Measurements from ENCODE around the gene HECTD3. TPM values are rescaled to one million over a fixed set of nuclear protein-coding genes. Genes with fewer than 3 reads are reported as not detected.

The HECTD3 gene
- 12.2 and 14.4 TPM in 2 replicates for total RNA-seq (2012; rRNA removed)
- 39.5 and 44.1 TPM in 2 replicates for polyA plus RNA-seq (2012; rRNA removed)
- 22.3 and 28.3 TPM in 2 replicates for polyA plus RNA-seq (2012; cell fraction: cytosol; rRNA removed)
- 142 and 150 TPM in 2 replicates for polyA plus RNA-seq (2012; cell fraction: nucleus; rRNA removed; ENCODE audit: low replicate concordance)
- percentile 57 among the genes with signal in this experiment for Bru-seq, nascent RNA
- BruChase-seq, experiment 1, labeled RNA remaining after a 6-hour chase = percentile 70 among the genes with signal in this experiment
- percentile 64 among the genes with signal in this experiment for BruChase-seq, experiment 2, labeled RNA remaining after a 2-hour chase
- long read RNA-seq, transcript HECTD3-202 (21 exons, 3,610 nt) = major isoform, 14 of 35 reads
- long read RNA-seq, partial matches to known transcripts = 9 of 35 reads
- long read RNA-seq, other reads (novel, unspliced or antisense) = 12 of 35 reads

DNA sequence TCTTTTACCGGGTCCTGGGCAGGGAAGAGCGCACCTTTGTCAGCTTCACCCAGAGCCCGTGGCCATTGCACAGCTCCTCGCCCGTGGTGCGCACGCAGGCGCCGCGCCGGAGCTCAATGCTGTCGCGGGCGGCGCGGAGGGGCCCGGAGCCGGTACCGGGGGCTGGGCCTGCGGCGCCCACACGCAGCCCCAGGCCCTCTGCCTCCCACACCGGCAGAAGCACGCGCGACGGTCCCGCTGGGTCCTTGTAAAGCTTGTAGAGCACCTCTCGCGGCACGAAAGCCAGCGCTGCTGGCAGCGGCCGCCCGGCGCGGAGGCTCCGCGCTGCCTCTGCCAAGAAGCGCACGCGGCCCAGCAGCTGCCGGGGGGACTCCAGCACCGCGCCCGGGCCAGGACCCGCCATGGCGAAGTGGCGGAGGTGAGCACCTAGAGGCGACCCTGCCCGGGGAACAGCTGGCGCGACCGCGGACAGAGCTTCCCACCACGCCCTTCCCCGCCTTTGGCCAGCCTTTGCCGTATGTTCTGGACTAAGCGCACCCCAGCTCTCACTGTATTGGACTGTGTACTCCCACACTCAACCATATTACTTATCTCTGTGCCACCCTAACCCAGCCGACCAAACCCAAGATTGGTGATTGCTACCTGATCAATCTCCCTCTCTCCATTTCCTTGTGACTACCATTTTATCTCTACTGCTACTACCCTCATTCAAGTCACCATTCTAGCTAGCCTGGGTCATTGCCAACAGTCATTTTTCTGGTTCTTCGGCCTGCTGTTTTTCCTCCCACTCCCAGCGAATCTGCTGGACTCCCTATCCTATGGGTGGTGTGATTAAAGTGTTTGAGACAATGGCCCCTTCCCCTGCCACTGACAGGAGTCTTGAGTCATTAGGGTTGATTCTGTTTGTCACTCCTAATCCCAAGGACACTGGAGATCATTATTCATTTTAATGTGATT, at the start of gene HECTD3:
Gene HECTD3, minus strand, starts transcription at position 470 of the 957 bp plus-strand sequence. Its CDS starts 67 bp downstream, at position 403.
- Histone ChIP-seq H4K5ac (ENCODE audit: low read depth, low read length) (peak within 1 kb of the TSS; percentile 91), H3K56ac (ENCODE audit: extremely low read depth, insufficient read depth, low read length) (peak within 1 kb of the TSS; percentile 74), H2AK9ac (replicated peaks; ENCODE audit: low read depth, low read length, poor library complexity) (peak within 1 kb of the TSS; percentile 91), H3K27ac (ENCODE audit: insufficient read depth, low read length) (peak within 1 kb of the TSS; percentile 53), H3K4me2 (ENCODE audit: low read depth, low read length) (peak within 1 kb of the TSS; percentile 89), H4K20me1 (ENCODE audit: insufficient read depth, low read length) (peaks cover 9% of the 10 kb centered on the region; the same call in 1 of the 2 replicates), H3K4ac (ENCODE audit: low read depth, low read length) (peak within 1 kb of the TSS; percentile 83), H2BK120ac (ENCODE audit: low read depth, low read length) (peak within 1 kb of the TSS; percentile 84), H4K91ac (ENCODE audit: insufficient read depth, low read depth, low read length) (peak within 1 kb of the TSS; percentile 59), H4K8ac (ENCODE audit: low read depth in 2 of 2, low read length in 2 of 2) (peak within 1 kb of the TSS; percentile 93 to 99), H2BK20ac (ENCODE audit: low read depth, low read length) (peak within 1 kb of the TSS; percentile 83), H2BK15ac (ENCODE audit: low read depth, low read length) (peak within 1 kb of the TSS; percentile 89; the same call in 2 of the 3 replicates), H3K14ac (replicated peaks; ENCODE audit: low read depth, low read length) (peak within 1 kb of the TSS; percentile 85), H3K4me1 (ENCODE audit: control insufficient read depth, insufficient read depth, low read length) (peaks cover 12% of the 10 kb centered on the region), H2AK5ac (ENCODE audit: low read depth, low read length) (peak within 1 kb of the TSS; percentile 74), H3K9ac (ENCODE audit: low read depth, low read length) (peak within 1 kb of the TSS; percentile 74), H3K4me3 (ENCODE audit: insufficient read depth, low read depth, low read length) (peak within 1 kb of the TSS; percentile 82), H3K9me1 (ENCODE audit: insufficient read depth, low read length) (peaks cover 13% of the 10 kb centered on the region), H3K36me3 (ENCODE audit: control insufficient read depth, insufficient read depth, low read length) (peaks cover 41% of the 10 kb centered on the region), H3K79me1 (ENCODE audit: low read depth in 1 of 2, low read length in 2 of 2) (peaks cover 25 to 63% of the 10 kb centered on the region in 2 experiments), H3K23ac (ENCODE audit: low read depth, low read length) (peak within 1 kb of the TSS; percentile 75), H2AFZ (replicated peaks; ENCODE audit: low read length, poor library complexity) (peak within 1 kb of the TSS; percentile 85), H3K27me3 (ENCODE audit: control insufficient read depth, insufficient read depth, low read length) (no peaks in the 10 kb centered on the region), H2BK5ac (ENCODE audit: low read depth, low read length, poor library complexity, severe bottlenecking) (peak within 1 kb of the TSS; percentile 77), H3K9me3 (ENCODE audit: control insufficient read depth, insufficient read depth, low read length) (no peaks in the 10 kb centered on the region), H3K18ac (ENCODE audit: low read depth, low read length) (peak within 1 kb of the TSS; percentile 66)
- ATAC-seq (ENCODE audit: low read depth) (peak; percentile 78), DNase-seq (peak; percentile 71)
- BruUV-seq (replicated peaks) = TSS peak; percentile 66
- WGBS, 2 experiments (ENCODE audit: extremely low coverage in 2 of 2, insufficient read length in 1 of 2) = 0% methylated on average over 46 of the region's 62 CpGs; no CpG with 5 or more reads in 1 of the 2 experiments
- ChIA-PET CTCF (interaction anchor here (0.9 to 2.2 kb wide), 4 partner anchors 211 to 292 kb away, joined by 3 to 7 read pairs (median 6); partner anchors contain the start of gene PLK3), POLR2A (ENCODE audit: unreplicated experiment) (interaction anchor here (0.8 to 1.9 kb wide), 4 partner anchors 192 to 350 kb away, joined by 3 to 8 read pairs (median 6); partner anchors contain the start of gene RPS8)
- dilution Hi-C loops (cut with HindIII; ENCODE audit: low sequenced_read_pairs, unreplicated experiment) = no loop called here
- TF ChIP-seq MAFK (IDR thresholded peaks at IDR 0.05; ENCODE audit: low read depth, low read length) = peak; percentile 22; the same call in 1 of the 2 replicates
- TF ChIP-seq FOS (IDR thresholded peaks at IDR 0.05; ENCODE audit: low read depth, low read length) = no peak
- TF ChIP-seq MXI1 (IDR thresholded peaks at IDR 0.05; ENCODE audit: borderline replicate concordance, low read depth, low read length) = peak; percentile 51; the same call in 1 of the 2 replicates
- in situ Hi-C loops (cut with MboI; ENCODE audit: low sequenced_read_pairs) = loop anchor here (5.0 kb wide), 3 partner anchors 291 to 556 kb away; partner anchors contain the start of gene TESK2
- intact Hi-C loops (cut with micrococcal nuclease) = loop anchor here (1.0 to 5.0 kb wide), 5 partner anchors 175 to 561 kb away; partner anchors contain the start of genes MUTYH, RNU5D-1 and TOE1

Data from IMR-90 (cell line).